M059J (cell line): ENCODE results near the gene NOTUM. TPM values are rescaled to one million over a fixed set of nuclear protein-coding genes. Genes with fewer than 3 reads are reported as not detected.
A peak's percentile ranks its signal among the peaks of the same experiment; 100 is the strongest.

Source experiments
- DNase-seq: peaks from one replicate; pipeline ENCODE4 v3.0.0-alpha.2; 2012; ENCODE audit warnings: low read depth
- total RNA-seq: library from RNA; depleted of rRNA; stranded (reverse); fragments of >200 nt; shearing (Covaris generic); gene quantifications from 2 replicates; pipeline ENCODE4 v1.2.3, GENCODE V29; 2014; rRNA removed

Gene NOTUM
- total RNA-seq, 1 experiment from 2014 or later: 3.0 TPM

DNA sequence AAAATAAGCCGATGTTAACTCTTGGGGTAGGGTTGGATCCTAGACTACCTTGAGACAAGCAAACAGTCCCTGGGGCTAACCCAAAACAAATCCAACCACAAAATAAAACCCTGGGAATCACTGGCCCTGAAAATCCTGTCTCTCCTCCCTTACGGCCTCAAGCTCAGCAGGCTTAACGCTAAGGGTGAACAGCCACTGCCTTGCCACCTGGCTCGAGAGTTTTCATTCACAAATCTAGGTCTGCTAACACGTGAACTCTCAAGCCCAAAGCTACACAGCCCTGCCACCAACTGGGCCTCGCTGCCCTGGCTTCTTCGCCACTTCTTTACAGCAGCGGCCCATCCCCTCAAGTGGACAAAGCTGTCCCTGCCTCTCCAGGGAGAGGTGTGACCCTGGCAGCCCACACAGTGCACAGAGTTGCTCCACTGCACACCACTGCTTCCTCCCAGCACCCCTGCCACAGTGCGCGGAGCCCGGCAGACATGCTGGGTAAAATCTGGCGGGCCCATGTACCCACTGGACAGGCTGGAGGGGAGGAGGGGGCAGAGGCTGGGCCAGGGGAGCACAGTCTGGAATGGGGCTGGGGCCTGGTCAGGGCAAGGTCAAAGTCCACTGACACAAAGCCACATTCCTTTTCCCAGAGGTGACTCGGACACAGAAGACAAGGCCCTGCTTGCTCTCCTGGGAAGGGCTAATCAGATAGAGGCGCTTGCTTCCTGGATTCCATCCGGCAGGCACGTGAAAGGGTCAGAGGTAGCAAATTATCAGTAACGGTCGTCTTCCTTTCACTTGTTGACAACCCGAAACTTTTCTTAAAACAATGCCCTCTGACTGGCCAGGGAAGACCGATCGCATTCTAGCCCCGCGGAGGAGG, 50.8 kb downstream of the NOTUM start:
- peak; percentile 25 for DNase-seq

- DNase-seq: no peak
These were observed 51.8 kb downstream of the NOTUM start for GRCh38 chr17:81909231-81909630.

DNA sequence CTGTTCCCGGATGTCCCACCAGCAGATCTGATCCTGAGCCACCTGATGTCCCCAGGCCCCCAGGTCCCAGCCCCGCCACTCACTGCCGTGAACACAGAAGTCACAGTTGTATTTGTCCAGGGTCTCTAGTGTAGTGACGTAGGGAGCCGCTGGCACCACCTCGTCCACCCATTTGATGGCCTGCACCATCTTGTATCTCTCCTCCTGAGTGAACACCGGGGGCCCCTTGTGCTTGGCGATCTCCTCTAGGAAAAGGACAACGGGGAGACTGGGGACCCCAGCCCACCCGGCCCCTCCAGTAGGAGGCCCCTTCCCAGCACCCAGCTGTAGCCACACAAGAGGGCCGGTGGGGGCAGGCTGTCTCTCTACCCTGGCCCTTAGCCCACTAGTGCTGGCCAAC, 52.2 kb downstream of the NOTUM start:
- DNase-seq: no peak

DNA sequence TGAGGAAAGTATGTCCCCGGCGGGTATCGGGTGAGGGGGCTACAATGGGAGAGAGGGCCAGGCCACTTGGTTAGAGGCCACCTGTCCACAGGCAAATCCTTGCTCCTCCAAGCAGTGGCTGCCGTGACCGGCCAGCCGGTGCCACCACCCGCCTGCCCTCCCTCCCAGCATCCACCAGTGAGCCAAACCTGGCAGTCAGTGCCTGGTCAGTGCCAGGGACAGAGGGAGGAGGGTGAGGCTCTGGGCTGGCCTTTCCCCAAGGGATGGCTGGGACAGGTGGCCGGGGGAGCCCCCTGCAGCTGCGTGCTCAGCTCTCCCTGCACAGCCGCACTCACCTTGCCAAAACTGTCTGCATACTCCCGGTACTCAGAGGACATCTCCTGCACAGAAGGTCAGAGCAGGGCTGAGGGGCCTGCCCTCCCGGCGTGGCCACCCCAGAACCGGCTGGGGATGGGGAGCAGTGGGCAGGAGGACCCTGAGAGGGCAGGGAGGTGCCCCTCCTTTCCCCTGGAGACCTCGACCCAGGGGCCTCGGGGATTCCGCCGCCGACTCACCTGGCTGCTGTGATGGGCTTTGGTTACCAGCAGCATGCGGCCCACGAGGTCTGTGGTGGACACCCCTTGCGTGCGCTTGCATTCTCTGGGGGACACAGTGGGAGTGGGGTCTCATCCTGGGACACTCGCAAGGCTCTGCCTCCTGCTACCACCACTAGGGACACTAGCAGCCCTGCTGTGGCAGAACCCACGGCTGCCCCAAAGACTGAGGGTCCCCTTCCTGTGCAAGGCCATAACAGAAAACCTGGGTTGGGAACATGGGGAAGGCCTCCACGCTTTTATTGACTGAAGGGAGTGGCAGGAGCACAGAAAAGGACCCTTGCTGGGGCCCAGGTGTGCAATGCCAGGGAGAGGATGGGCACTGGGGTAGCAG, 53.5 kb downstream of the NOTUM start:
- no peak for DNase-seq

GRCh38 chr17:81906476-81907218, 54.3 kb downstream of the NOTUM start:
- no peak for DNase-seq

DNA sequence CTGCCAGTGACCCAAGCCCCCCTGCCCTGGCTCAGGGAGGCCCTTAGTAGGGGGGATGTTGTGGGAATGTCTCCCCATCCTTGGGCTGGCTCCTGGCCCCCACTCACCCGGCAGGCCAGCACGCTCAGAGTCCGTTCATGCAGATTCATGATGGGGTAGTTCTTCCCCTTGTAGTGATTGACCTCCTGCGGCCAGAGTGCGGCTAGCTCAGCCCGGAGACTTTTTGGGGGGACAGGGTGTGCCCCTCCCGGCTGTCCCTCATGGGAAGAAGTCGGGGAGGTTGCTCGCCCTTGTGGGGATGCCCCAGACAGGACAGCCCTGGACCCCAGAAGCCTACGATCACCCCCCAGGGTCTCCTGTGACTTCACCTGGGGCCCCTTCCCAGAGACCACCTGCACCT, 55.0 kb downstream of the NOTUM start:
- DNase-seq: no peak

GRCh38 chr17:81905424-81905875, 55.5 kb downstream of the NOTUM start:
- DNase-seq: no peak

DNA sequence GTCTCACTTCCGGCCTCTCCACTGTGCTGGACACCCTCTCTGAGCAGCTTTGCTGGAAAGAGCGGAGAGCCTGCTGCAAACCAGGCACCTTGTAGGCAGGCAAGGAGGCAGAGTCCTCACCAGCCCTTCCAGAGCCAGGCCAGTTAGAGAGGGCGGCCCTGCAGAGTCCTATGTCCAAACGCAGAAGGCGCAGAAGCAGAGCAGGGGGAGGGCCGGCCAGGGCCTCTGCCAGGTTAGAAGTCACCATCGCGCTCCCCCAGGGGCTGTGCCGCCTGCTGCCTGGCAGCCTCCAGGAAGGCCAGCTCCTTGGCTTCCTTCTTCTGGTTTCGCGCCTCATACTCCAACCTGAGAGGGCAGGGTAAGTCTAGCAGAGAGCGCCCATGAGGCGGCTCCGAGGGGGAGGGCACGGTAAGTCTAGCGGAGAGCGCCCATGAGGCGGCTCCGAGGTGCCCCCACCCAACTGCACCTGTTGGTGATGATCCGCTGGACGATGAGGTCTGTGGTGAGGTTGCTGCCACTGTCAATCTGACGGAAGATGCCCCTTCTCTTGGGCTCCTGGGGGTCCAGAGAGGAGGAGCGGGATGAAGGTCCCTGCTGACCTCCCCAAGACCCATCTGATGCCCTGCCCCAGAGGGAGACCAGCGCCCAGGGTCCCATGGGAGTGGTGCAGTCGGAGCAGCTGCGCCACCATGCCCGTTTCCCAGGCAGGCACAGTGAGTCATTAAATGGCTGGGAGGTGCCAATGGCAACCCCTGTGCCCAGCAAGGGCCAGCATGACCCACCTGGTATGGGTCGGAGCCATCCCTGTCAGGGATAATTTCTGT, 56.2 kb downstream of the NOTUM start:
- DNase-seq: no peak

DNA sequence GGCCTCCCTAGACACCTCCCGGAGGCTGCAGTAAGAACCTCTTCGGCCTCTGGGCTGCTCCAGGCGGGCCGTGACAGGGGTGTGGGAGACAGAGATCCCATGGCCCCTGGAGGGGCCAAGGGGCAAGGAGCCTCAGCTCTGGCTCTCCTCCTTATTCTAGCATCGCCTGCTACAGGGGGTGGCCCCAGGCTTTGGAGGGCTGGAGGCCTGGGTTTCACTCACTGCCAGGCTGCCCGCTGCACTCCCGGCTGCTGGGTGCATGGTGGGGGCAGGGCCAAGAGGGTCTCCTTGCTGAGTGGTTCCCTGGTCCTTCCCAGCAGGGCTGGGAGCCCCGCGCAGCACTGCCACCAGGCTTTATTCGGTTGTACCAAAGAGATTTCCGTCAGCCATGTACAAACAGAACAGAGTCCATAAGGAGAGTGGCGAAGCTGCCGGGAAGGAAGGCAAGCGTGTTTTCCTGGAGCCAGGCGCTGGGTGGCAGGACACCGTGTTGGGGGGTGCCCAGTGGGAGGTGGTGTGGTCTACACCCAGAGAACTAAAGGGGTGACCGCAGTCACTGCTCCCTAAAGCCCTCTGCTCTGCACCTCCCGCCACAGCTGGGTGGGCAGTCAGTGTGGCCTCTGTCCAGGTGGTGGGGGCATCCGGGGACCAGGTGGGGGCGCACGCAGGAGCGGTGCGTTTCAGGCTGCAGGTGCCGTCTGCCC, 56.9 kb downstream of the NOTUM start:
- no peak for DNase-seq

GRCh38 chr17:81903415-81903831, 57.6 kb downstream of the NOTUM start:
- no peak for DNase-seq

- DNase-seq: no peak
These were observed 58.2 kb downstream of the NOTUM start for GRCh38 chr17:81902653-81903414.

Other genes with a start within 250 kb of the NOTUM start
- 49.0 and 61.8 TPM in 2 replicates for gene SLC25A10, start 248.9 kb downstream of the NOTUM start, total RNA-seq
- not detected in 2 replicates for gene GCGR, start 157.0 kb downstream of the NOTUM start, total RNA-seq
- gene MCRIP1, start 127.9 kb downstream of the NOTUM start, total RNA-seq: 40.2 and 58.3 TPM in 2 replicates
- gene PPP1R27, start 126.1 kb downstream of the NOTUM start, total RNA-seq: not detected in 2 replicates
- 1,409 and 1,513 TPM in 2 replicates for gene P4HB, start 100.7 kb downstream of the NOTUM start, total RNA-seq
- gene ARHGDIA, start 89.8 kb downstream of the NOTUM start, total RNA-seq: 124 and 207 TPM in 2 replicates
- 184 and 197 TPM in 2 replicates for gene ALYREF, start 69.6 kb downstream of the NOTUM start, total RNA-seq
- gene ANAPC11, start 69.5 kb downstream of the NOTUM start, total RNA-seq: 201 and 233 TPM in 2 replicates
- 0.44 and 0.59 TPM in 2 replicates for gene NPB, start 58.9 kb downstream of the NOTUM start, total RNA-seq
- 36.0 and 43.4 TPM in 2 replicates for gene PCYT2, start 49.8 kb downstream of the NOTUM start, total RNA-seq
- 13.5 and 22.0 TPM in 2 replicates for gene SIRT7, start 43.0 kb downstream of the NOTUM start, total RNA-seq
- gene MAFG, start 33.5 kb downstream of the NOTUM start, total RNA-seq: 8.1 and 15.1 TPM in 2 replicates
- 57.5 and 80.8 TPM in 2 replicates for gene PYCR1, start 23.9 kb downstream of the NOTUM start, total RNA-seq
- gene MYADML2, start 14.0 kb downstream of the NOTUM start, total RNA-seq: not detected in 2 replicates
- gene ASPSCR1, start 16.4 kb upstream of the NOTUM start, total RNA-seq: 27.4 and 33.0 TPM in 2 replicates
- 121 and 155 TPM in 2 replicates for gene CENPX, start 61.7 kb upstream of the NOTUM start, total RNA-seq
- gene LRRC45, start 62.1 kb upstream of the NOTUM start, total RNA-seq: 6.2 and 20.8 TPM in 2 replicates
- gene RAC3, start 70.5 kb upstream of the NOTUM start, total RNA-seq: 16.4 and 19.8 TPM in 2 replicates
- gene DCXR, start 76.5 kb upstream of the NOTUM start, total RNA-seq: 81.6 and 117 TPM in 2 replicates
- 8.4 and 18.6 TPM in 2 replicates for gene RFNG, start 90.6 kb upstream of the NOTUM start, total RNA-seq
- gene GPS1, start 90.7 kb upstream of the NOTUM start, total RNA-seq: 136 and 137 TPM in 2 replicates
- 50.9 and 72.4 TPM in 2 replicates for gene DUS1L, start 104.6 kb upstream of the NOTUM start, total RNA-seq
- 50.8 and 90.9 TPM in 2 replicates for gene FASN, start 137.0 kb upstream of the NOTUM start, total RNA-seq